Right ventricle myocardium superior (tissue), 1 donor: Measurements from ENCODE around the gene RALGPS1. TPM values are rescaled to one million over a fixed set of nuclear protein-coding genes. Genes with fewer than 3 reads are reported as not detected.
"Not testable (repeated sequence)": the region's sequence is repeated elsewhere in the genome, so short reads cannot be mapped to it uniquely, and the experiment has no call there.

Experiments used
- ATAC-seq: fragments of 200-7000 bp; cut with Tn5 transposase; one replicate; pipeline ENCODE4 v1.9.1; 2020; ENCODE audit warnings: mild to moderate bottlenecking; ENCODE audit not compliant: poor library complexity
- DNase-seq: peaks from one replicate; pipeline ENCODE4 v3.0.0-alpha.2; 2020
- intact Hi-C: fragments of 100-400 bp; cut with DNase I; formaldehyde crosslinking; loops from one replicate; pipeline ENCODE4 v1.11.2; 2022
- total RNA-seq: library from RNA; stranded (reverse); fragmentation: NEBNext Ultra II Directional; extraction: Animal tissue kit (Norgen Biotek cat#: 25700); gene quantifications from one replicate; pipeline ENCODE4 v1.2.1, GENCODE V29; 2021
- donor health status: DM: no; HTN: yes; CAD: no; lungs with severe emphysema.

Gene RALGPS1
- total RNA-seq, 1 donor from 2014 or later = 17.7 TPM

- ATAC-seq = no peak
- no peak for DNase-seq
These were observed 97.2 kb downstream of the RALGPS1 start for GRCh38 chr9:127011772-127012171.

GRCh38 chr9:127012250-127012649, 97.7 kb downstream of the RALGPS1 start:
- ATAC-seq = no peak
- DNase-seq = no peak
- intact Hi-C loops = no loop called here

More at GRCh38 chr9:127011772-127012171, 97.2 kb downstream of the RALGPS1 start:
- intact Hi-C loops = no loop called here

GRCh38 chr9:127013597-127013996, 99.0 kb downstream of the RALGPS1 start:
- ATAC-seq (no peak), DNase-seq (no peak)
- intact Hi-C loops = no loop called here

- ATAC-seq = no peak
These were observed 99.8 kb downstream of the RALGPS1 start for GRCh38 chr9:127014216-127014909.

GRCh38 chr9:127014910-127015540, 100.4 kb downstream of the RALGPS1 start:
- intact Hi-C loops = no loop called here
- DNase-seq (no peak), ATAC-seq (no peak)

More at GRCh38 chr9:127014216-127014909, 99.8 kb downstream of the RALGPS1 start:
- DNase-seq = no peak
- intact Hi-C loops = no loop called here

- no peak for ATAC-seq
- intact Hi-C loops = no loop called here
These were observed 101.4 kb downstream of the RALGPS1 start for GRCh38 chr9:127015921-127016512.

GRCh38 chr9:127017979-127018378, 103.4 kb downstream of the RALGPS1 start:
- ATAC-seq, intact Hi-C loops: not testable (repeated sequence)

More at GRCh38 chr9:127015921-127016512, 101.4 kb downstream of the RALGPS1 start:
- no peak for DNase-seq

GRCh38 chr9:127018935-127019334, 104.4 kb downstream of the RALGPS1 start:
- DNase-seq = no peak
- intact Hi-C loops = no loop called here
- ATAC-seq = no peak

More at GRCh38 chr9:127017979-127018378, 103.4 kb downstream of the RALGPS1 start:
- DNase-seq = not testable (repeated sequence)

- intact Hi-C loops = no loop called here
- DNase-seq = no peak
- no peak for ATAC-seq
These were observed 105.6 kb downstream of the RALGPS1 start for GRCh38 chr9:127020036-127020801.

- intact Hi-C loops = no loop called here
- ATAC-seq (no peak), DNase-seq (no peak)
These were observed 106.2 kb downstream of the RALGPS1 start for GRCh38 chr9:127020802-127021078.

GRCh38 chr9:127021664-127022363, 107.2 kb downstream of the RALGPS1 start:
- DNase-seq (peak; percentile 94), ATAC-seq (peak; percentile 98)
- intact Hi-C loops = no loop called here

- peak; percentile 39 for ATAC-seq
- intact Hi-C loops = no loop called here
- DNase-seq = no peak
These were observed 108.5 kb downstream of the RALGPS1 start for GRCh38 chr9:127022913-127023660.

GRCh38 chr9:127025042-127025441, 110.5 kb downstream of the RALGPS1 start:
- DNase-seq = no peak
- intact Hi-C loops = no loop called here
- no peak for ATAC-seq

- DNase-seq (no peak), ATAC-seq (no peak)
- intact Hi-C loops = no loop called here
These were observed 113.1 kb downstream of the RALGPS1 start for GRCh38 chr9:127027694-127028093.

GRCh38 chr9:127029548-127029947, 115.0 kb downstream of the RALGPS1 start:
- ATAC-seq (no peak), DNase-seq (no peak)
- intact Hi-C loops = no loop called here

GRCh38 chr9:127030814-127031740, 116.5 kb downstream of the RALGPS1 start:
- DNase-seq = no peak
- ATAC-seq = no peak
- intact Hi-C loops = no loop called here

GRCh38 chr9:127032256-127032655, 117.7 kb downstream of the RALGPS1 start:
- DNase-seq = no peak
- intact Hi-C loops = no loop called here
- ATAC-seq = no peak
